Smooth muscle cell of the brain vasculature (primary cell): ENCODE results near the gene CACNB1.
A peak's percentile ranks its signal among the peaks of the same experiment; 100 is the strongest.
"Not testable (repeated sequence)": the region's sequence is repeated elsewhere in the genome, so short reads cannot be mapped to it uniquely, and the experiment has no call there.

ENCODE experiments used
- DNase-seq: peaks from one replicate; pipeline ENCODE4 v3.0.0-alpha.2; 2012; ENCODE audit warnings: low read depth, low spot score

CACNB1 gene

GRCh38 chr17:39174920-39175694 lies 22.4 kb downstream of the CACNB1 start:
- DNase-seq, result no peak

DNA sequence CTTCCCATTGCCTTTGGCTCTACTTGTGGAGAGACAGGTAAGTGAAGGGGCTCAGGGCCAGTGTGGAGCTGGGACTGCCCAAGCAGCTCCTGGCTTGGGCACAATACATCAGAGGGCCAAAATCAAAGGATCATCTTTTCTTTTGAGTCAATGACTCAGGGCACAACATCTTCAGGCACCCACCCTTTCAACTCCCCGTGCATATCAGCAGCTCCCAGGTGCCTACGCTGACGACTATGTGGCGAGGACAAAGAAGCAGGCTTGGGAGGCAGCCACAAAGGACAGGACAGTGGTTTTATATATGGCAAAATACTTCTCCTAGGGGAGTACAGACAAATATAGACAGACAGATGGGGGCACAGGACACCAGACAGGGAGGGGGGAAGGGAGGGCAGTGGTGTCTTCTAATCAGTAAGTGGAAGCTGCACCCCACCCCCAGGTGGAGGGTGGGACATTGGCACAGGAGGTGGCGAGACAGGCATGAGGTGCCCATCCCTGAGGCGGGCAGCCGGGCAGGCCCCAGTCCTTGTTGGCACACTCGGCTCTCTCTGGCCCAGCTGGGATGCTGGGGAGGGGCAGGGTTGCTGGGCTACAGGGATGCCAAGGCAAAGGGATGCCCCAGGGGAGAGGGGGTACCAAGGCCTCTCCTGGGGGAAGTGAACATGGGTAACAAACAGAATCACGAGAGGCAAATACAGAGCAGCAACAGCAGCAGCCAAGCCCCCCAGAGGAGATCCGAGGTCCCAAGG lies 23.8 kb downstream of the CACNB1 start:
- DNase-seq, result no peak

DNA sequence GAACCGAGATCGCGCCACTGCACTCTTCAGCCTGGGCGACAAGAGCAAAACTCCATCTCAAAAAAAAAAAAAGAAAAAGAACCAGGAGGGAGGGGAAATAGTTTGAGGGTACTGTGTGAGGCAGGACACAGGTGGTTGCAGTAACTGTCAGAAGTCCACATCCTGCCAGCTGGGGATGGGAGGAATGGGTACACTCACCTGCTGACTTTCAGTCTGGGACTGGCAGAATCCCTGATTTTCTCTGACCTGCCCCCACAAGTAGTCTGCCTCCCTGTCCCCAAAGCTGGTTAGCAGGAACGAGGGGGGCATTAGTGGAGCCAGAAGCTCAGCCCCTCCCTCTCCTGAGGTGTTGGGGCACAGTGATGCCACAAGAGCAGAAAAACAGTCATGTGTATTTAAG lies 24.4 kb downstream of the CACNB1 start:
- DNase-seq, result no peak

DNA sequence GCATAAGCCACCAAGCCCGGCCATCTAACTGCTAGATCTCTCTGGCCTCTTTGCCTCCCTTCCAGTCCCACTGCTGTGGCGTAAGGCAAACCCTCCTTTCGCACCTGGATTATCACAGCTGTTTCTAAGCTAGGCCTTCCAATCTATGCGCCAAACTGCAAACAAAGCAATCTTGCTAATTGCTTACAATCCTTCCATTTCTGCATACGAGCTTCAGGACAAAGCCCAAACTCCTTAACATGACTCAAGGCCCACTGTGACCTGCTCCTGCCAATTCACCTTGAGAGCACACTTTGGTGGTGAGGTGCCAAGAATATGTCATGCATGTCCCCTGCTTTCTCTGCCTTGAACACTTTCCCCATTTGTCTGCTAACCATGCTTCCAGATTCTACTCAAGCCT lies 25.5 kb downstream of the CACNB1 start:
- DNase-seq, result no peak

GRCh38 chr17:39170558-39170957 lies 26.9 kb downstream of the CACNB1 start:
- DNase-seq, result no peak

GRCh38 chr17:39170109-39170508 lies 27.4 kb downstream of the CACNB1 start:
- no peak for DNase-seq

DNA sequence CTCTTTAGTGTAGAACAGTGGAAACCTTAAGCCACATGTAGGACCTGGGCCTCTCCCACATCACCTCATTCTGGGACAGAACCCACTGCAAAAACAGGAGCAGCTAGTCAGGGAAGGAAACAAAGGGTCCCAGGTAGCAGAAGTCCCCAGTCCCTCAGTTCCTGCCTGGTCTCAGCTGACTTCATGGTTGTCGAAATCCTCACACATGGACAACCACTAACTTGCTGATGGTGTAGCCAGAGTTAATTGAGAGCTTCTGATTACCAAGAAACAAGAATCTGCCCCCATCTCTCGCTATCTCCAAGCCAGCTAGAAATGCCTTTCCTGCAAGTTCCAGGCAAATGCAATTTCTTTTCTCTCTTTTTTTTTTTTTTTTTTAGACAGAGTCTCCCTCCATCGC lies 28.0 kb downstream of the CACNB1 start:
- DNase-seq, result no peak

GRCh38 chr17:39169101-39169500 lies 28.4 kb downstream of the CACNB1 start:
- no peak for DNase-seq

DNA sequence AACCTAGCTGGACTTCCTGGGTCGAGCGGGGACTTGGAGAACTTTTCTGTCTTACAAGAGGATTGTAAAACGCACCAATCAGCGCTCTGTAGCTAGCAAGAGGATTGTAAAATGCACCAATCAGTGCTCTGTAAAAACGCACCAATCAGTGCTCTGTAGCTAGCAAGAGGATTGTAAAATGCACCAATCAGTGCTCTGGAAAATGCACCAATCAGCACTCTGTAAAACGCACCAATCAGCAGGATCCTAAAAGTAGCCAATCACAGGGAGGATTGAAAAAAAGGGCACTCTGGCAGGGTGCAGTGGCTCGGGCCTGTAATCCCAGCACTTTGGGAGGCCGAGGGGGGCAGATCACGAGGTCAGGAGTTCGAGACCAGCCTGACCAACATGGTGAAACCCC lies 29.0 kb downstream of the CACNB1 start:
- not testable (repeated sequence) for DNase-seq

GRCh38 chr17:39167476-39167875 lies 30.0 kb downstream of the CACNB1 start:
- DNase-seq, result no peak

GRCh38 chr17:39166437-39167335 lies 30.8 kb downstream of the CACNB1 start:
- DNase-seq, result no peak

DNA sequence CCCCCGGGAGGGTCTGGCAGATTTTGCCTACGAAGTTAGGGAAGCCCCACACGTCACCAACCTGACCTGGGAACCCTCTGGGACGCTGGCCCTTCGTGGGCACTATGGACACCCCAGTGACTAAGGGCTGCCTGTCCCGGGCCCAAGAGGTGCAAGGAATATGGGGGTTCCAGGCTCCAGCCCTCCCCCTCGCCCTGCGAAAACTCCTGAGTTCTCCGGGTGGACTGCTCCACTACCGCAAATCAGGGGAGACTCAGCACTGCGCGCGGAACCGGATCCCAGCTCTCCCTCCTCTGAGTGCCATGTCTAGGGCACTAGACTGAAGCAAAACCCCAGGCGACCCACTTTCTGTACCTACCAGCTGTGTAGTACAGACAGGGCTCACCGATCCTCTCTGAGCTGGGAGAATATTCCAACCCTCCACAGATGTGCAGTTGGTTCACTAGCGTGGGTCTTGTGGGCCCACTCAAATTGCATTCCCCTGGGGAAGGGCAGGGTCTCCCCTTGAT lies 31.6 kb downstream of the CACNB1 start, which contains the start of gene ARL5C:
Gene ARL5C (minus strand): TSS at position 321 of the 509 bp plus-strand sequence. CDS start 401 bp downstream, outside the sequence.
- no peak for DNase-seq

GRCh38 chr17:39165178-39165840 lies 32.2 kb downstream of the CACNB1 start:
- no peak for DNase-seq

- DNase-seq, result peak; percentile 69
Measured at GRCh38 chr17:39164675-39165143, 32.8 kb downstream of the CACNB1 start.

DNA sequence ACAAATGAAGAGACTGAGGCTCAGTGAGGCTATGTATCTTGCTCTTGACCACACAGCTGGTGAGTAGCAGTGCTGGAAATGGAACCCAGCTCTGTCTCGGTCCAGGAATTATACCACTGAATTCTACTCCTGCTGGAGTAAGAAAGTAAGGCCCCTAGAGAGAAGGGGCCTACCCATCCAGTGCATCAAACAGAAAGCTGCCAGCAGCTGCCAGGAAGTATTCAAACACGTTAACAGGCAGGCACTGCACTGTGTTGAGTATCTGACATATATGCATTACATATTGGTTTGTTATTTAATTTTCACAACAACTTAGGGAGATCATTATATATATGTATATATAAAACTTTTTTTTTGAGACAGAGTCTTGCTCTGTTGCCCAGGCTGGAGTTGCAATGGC lies 35.5 kb downstream of the CACNB1 start:
- no peak for DNase-seq

- no peak for DNase-seq
Measured at GRCh38 chr17:39158623-39159022, 38.8 kb downstream of the CACNB1 start.

DNA sequence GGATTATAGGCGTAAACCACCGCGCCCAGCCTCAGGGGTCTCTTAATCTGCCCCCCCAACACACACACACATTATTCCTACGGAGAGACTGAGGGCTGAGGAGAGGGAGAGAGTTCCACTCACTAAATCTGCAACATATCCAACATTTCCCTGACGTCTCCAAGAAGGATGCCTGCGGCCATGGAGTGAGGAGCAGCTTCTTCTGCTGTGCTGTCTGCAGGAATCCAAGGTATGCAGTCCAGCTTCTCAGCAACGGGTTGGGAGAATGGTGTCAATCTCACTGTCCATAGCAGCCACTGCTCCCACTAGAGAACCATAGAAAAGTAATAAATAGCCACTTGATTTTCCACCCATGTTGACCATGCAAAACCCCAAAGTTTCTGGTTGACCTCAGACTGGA lies 41.0 kb downstream of the CACNB1 start:
- DNase-seq, result no peak

DNA sequence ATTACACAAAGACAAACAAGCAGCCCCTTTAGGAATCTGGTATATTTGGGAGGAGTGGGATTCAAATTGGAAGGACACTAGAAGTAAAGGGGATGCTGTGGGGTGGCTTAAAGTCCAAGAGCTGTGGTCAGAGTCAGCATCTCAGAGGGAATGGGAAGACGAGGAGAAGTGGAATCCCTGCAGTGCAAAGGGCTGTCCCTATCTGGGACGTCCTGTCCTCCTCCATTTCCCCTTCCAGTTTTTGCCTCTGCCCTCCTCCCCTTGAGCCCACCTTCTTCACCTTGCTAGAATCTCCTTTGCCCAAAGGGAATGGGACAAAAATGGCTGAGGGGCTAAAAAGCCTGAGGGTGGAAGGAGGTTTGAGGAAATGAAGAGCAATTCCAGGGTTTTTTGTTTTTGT lies 41.8 kb downstream of the CACNB1 start:
- DNase-seq, result no peak

GRCh38 chr17:39153599-39154051 lies 43.8 kb downstream of the CACNB1 start:
- DNase-seq, result peak; percentile 77

GRCh38 chr17:39151943-39152818 lies 45.3 kb downstream of the CACNB1 start:
- no peak for DNase-seq
